ENCODE results near the gene HOXA6. TPM values are rescaled to one million over a fixed set of nuclear protein-coding genes. Genes with fewer than 3 reads are reported as not detected.
A peak's percentile ranks its signal among the peaks of the same experiment; 100 is the strongest.

HOXA6 gene
- total RNA-seq, 1 experiment from 2014 or later = not detected

GRCh38 chr7:27191833-27192545 lies 44.4 kb upstream of the HOXA6 start:
- CTCF ChIA-PET = interaction anchor here (0.7 to 5.5 kb wide), 2 partner anchors 12 to 50 kb away, joined by 3 to 34 read pairs; partner anchors contain the start of gene EVX1
- DNase-seq (ENCODE audit: low spot score) = peak; percentile 55

GRCh38 chr7:27191161-27191731 lies 43.7 kb upstream of the HOXA6 start:
- DNase-seq (ENCODE audit: low spot score) = no peak
- Mint-ChIP-seq H3K36me3 (no peaks in the 10 kb centered on the region), H3K27ac (no peak overlapping the region), H3K27me3 (ENCODE audit: low read depth) (peaks cover 100% of the 10 kb centered on the region), H3K4me1 (peaks cover 34% of the 10 kb centered on the region), H3K9me3 (no peaks in the 10 kb centered on the region), H3K4me3 (no peak overlapping the region)
- TF ChIP-seq NFYB (CRISPR knock-in tag; conservative IDR thresholded peaks at IDR 0.05; ENCODE audit: low read depth) = no peak
- no peak for TF ChIP-seq ZNF121 (CRISPR knock-in tag; IDR thresholded peaks at IDR 0.05)
- no peak for TF ChIP-seq HMGXB4 (CRISPR knock-in tag; IDR thresholded peaks at IDR 0.05)
- TF ChIP-seq E2F1 (CRISPR knock-in tag; IDR thresholded peaks at IDR 0.05) = no peak
- TF ChIP-seq MXD4 (CRISPR knock-in tag; IDR thresholded peaks at IDR 0.05; ENCODE audit: borderline replicate concordance) = no peak
- ATAC-seq = no peak; the same call in 1 of the 2 replicates
- ChIA-PET POLR2A (no interaction called here), CTCF (interaction anchor here (5.5 kb wide), 1 partner anchor 12 kb away, joined by 34 read pairs; no protein-coding TSS in a partner anchor)

More at GRCh38 chr7:27191833-27192545, 44.4 kb upstream of the HOXA6 start:
- Mint-ChIP-seq H3K36me3 (no peaks in the 10 kb centered on the region), H3K4me1 (peaks cover 31% of the 10 kb centered on the region), H3K27me3 (ENCODE audit: low read depth) (peaks cover 100% of the 10 kb centered on the region), H3K27ac (no peak overlapping the region), H3K9me3 (no peaks in the 10 kb centered on the region), H3K4me3 (peak overlapping the region; percentile 39; the same call in 1 of the 2 replicates)
- TF ChIP-seq PREB (CRISPR knock-in tag; IDR thresholded peaks at IDR 0.05; ENCODE audit: borderline replicate concordance) (no peak), NR3C1 (CRISPR knock-in tag; conservative IDR thresholded peaks at IDR 0.05; ENCODE audit: low read depth) (no peak), PRDM15 (CRISPR knock-in tag; IDR thresholded peaks at IDR 0.05) (peak; percentile 62; the same call in 1 of the 2 replicates), FOXP1 (CRISPR knock-in tag; IDR thresholded peaks at IDR 0.05; ENCODE audit: borderline replicate concordance) (0 out of 2 replicates have a peak, but pooled peaks have one; percentile 11), NR1H2 (CRISPR knock-in tag; IDR thresholded peaks at IDR 0.05) (no peak)
- peak; percentile 30 for ATAC-seq
- POLR2A ChIA-PET = no interaction called here
